Measurements from ENCODE around the gene CFAP221. TPM values are rescaled to one million over a fixed set of nuclear protein-coding genes. Genes with fewer than 3 reads are reported as not detected.

CFAP221 gene
- total and polyA plus RNA-seq, 7 donors, result 0.07 TPM; not detected in 6

GRCh38 chr2:119523383-119523951, 20.8 kb upstream of the CFAP221 start:
- H3K9me3 ChIP-seq, result no peaks in the 10 kb centered on the region
- no peak overlapping the region for H3K27ac ChIP-seq
- TF ChIP-seq CTCF (IDR thresholded peaks at IDR 0.05), result no peak
- no peak for TF ChIP-seq POLR2AphosphoS5 (IDR thresholded peaks at IDR 0.05)
- TF ChIP-seq POLR2A (IDR thresholded peaks at IDR 0.05), result no peak
- TF ChIP-seq EP300 (IDR thresholded peaks at IDR 0.05), result no peak
- H3K4me1 ChIP-seq, result peaks cover 0 to 25% (median 17%) of the 10 kb centered on the region in 4 donors
- intact Hi-C loops (cut with DNase I), result no loop called here
- H3K4me3 ChIP-seq, result no peak overlapping the region
- DNase-seq, result no peak
- H3K27me3 ChIP-seq, result peaks cover 15 to 33% (median 19%) of the 10 kb centered on the region in 3 donors
- H3K36me3 ChIP-seq, result no peaks in the 10 kb centered on the region
- 11 to 15% methylated on average over 21 of the region's 21 CpGs for WGBS, 2 donors

- Histone ChIP-seq H3K27ac (no peak within 1 kb of the TSS), H3K4me1 (peaks cover 0 to 25% (median 17%) of the 10 kb centered on the region in 4 donors), H3K36me3 (no peaks in the 10 kb centered on the region), H3K27me3 (peaks cover 15 to 33% (median 19%) of the 10 kb centered on the region in 3 donors), H3K9me3 (no peaks in the 10 kb centered on the region), H3K4me3 (no peak within 1 kb of the TSS)
- WGBS, 2 donors, result 9 to 11% methylated on average over 74 of the region's 74 CpGs
- DNase-seq, result no peak
- TF ChIP-seq POLR2AphosphoS5 (IDR thresholded peaks at IDR 0.05), result no peak
- TF ChIP-seq POLR2A (IDR thresholded peaks at IDR 0.05), result no peak
- no peak for TF ChIP-seq EP300 (IDR thresholded peaks at IDR 0.05)
- no peak for TF ChIP-seq CTCF (IDR thresholded peaks at IDR 0.05)
- intact Hi-C loops (cut with DNase I), result no loop called here
These were observed 20.1 kb upstream of the CFAP221 start, which contains the start of gene SCTR for GRCh38 chr2:119523952-119524694. Gene SCTR (minus strand): TSS chr2:119524483. CDS start chr2:119524226, 257 bp downstream.

- no peaks in the 10 kb centered on the region for H3K36me3 ChIP-seq
- no peak for DNase-seq
- 61 to 78% methylated on average over 4 of the region's 4 CpGs for WGBS, 2 donors
- H3K9me3 ChIP-seq, result no peaks in the 10 kb centered on the region
- intact Hi-C loops (cut with DNase I), result no loop called here
- H3K27ac ChIP-seq, result no peak overlapping the region
- no peak overlapping the region for H3K4me3 ChIP-seq
- H3K27me3 ChIP-seq, result peaks cover 15 to 33% (median 19%) of the 10 kb centered on the region in 3 donors
- H3K4me1 ChIP-seq, result peaks cover 0 to 25% (median 17%) of the 10 kb centered on the region in 4 donors
- no peak for TF ChIP-seq POLR2A (IDR thresholded peaks at IDR 0.05)
- TF ChIP-seq POLR2AphosphoS5 (IDR thresholded peaks at IDR 0.05), result no peak
- TF ChIP-seq CTCF (IDR thresholded peaks at IDR 0.05), result no peak
- TF ChIP-seq EP300 (IDR thresholded peaks at IDR 0.05), result no peak
These were observed 18.6 kb upstream of the CFAP221 start for GRCh38 chr2:119525614-119526013.

- WGBS, 2 donors, result 82% methylated on average over 2 of the region's 2 CpGs
- intact Hi-C loops (cut with DNase I), result no loop called here
- no peak overlapping the region for H3K4me3 ChIP-seq
These were observed 16.2 kb upstream of the CFAP221 start for GRCh38 chr2:119527999-119528398.

More at GRCh38 chr2:119527999-119528398, 16.2 kb upstream of the CFAP221 start:
- TF ChIP-seq CTCF (IDR thresholded peaks at IDR 0.05), result no peak
- DNase-seq, result no peak
- peaks cover 0 to 12% (median 9%) of the 10 kb centered on the region in 4 donors for H3K4me1 ChIP-seq
- H3K9me3 ChIP-seq, result peaks cover 0 to 1% (median under 1%) of the 10 kb centered on the region in 4 donors
- no peak overlapping the region for H3K27ac ChIP-seq
- H3K27me3 ChIP-seq, result peaks cover 11 to 21% (median 15%) of the 10 kb centered on the region in 3 donors
- no peaks in the 10 kb centered on the region for H3K36me3 ChIP-seq

Measured in sigmoid colon (tissue), 7 donors.